Omental fat pad (tissue), 4 donors: ENCODE data around the gene TMEM238L. TPM values are rescaled to one million over a fixed set of nuclear protein-coding genes. Genes with fewer than 3 reads are reported as not detected.

Source experiments
- ATAC-seq: fragments of 150-250 bp; one replicate; pipeline ENCODE4 v1.9.1; 2016; ENCODE audit warnings: mild to moderate bottlenecking, moderate library complexity; ENCODE audit not compliant: low FRiP score
- DNase-seq: peaks from one replicate; pipeline ENCODE4 v3.0.0-alpha.2; 2019; ENCODE audit warnings: low spot score
- CTCF ChIP-seq, 3 donors: fragments of 450-650 bp; IDR thresholded peaks; one replicate each; pipeline ENCODE4 v1.5.1; 2016 to 2017; ENCODE audit warnings: antibody characterized with exemption in 3 of 3, mild to moderate bottlenecking in 3 of 3, moderate library complexity in 2 of 3
- total RNA-seq, 4 donors: library from RNA; depleted of rRNA; stranded (reverse); fragments of >200 nt; gene quantifications; one replicate each; pipeline ENCODE4 v1.1.0, GENCODE V29; 2016

Gene TMEM238L
- total RNA-seq, 4 donors from 2014 or later = not detected

GRCh38 chr17:10821054-10821453 is 17.2 kb upstream of the TMEM238L start:
- no peak for TF ChIP-seq CTCF (IDR thresholded peaks at IDR 0.05)
- no peak for ATAC-seq
- no peak for DNase-seq

- ATAC-seq (no peak), DNase-seq (no peak)
- TF ChIP-seq CTCF (IDR thresholded peaks at IDR 0.05) = no peak
Measured at GRCh38 chr17:10815319-10815718, 11.4 kb upstream of the TMEM238L start.

- no peak for TF ChIP-seq CTCF (IDR thresholded peaks at IDR 0.05)
- ATAC-seq (no peak), DNase-seq (no peak)
Measured at GRCh38 chr17:10814075-10814474, 10.2 kb upstream of the TMEM238L start.

- no peak for TF ChIP-seq CTCF (IDR thresholded peaks at IDR 0.05)
- DNase-seq (no peak), ATAC-seq (no peak)
Measured at GRCh38 chr17:10812674-10813073, 8.8 kb upstream of the TMEM238L start.

GRCh38 chr17:10809605-10810004 is 5.7 kb upstream of the TMEM238L start:
- no peak for DNase-seq
- no peak for ATAC-seq
- no peak for TF ChIP-seq CTCF (IDR thresholded peaks at IDR 0.05)

- DNase-seq = no peak
- no peak for ATAC-seq
- TF ChIP-seq CTCF (IDR thresholded peaks at IDR 0.05) = no peak
Measured at GRCh38 chr17:10807704-10808128, 3.8 kb upstream of the TMEM238L start.

- ATAC-seq (no peak), DNase-seq (no peak)
- TF ChIP-seq CTCF (IDR thresholded peaks at IDR 0.05) = no peak
Measured at GRCh38 chr17:10806545-10807262, 2.8 kb upstream of the TMEM238L start.
